Epithelial cell of proximal tubule (primary cell): ENCODE results near the gene KCNK13. TPM values are rescaled to one million over a fixed set of nuclear protein-coding genes. Genes with fewer than 3 reads are reported as not detected.

Experiments
- DNase-seq: peaks from one replicate; pipeline ENCODE4 v3.0.0-alpha.2; 2011; ENCODE audit warnings: low read depth
- H3K4me3 ChIP-seq: 2 replicates; pipeline ENCODE4 v1.5.1; 2011; ENCODE audit warnings: low read depth, mild to moderate bottlenecking, low read length
- total RNA-seq: library from RNA; depleted of rRNA; stranded (reverse); fragments of >200 nt; gene quantifications from 2 replicates; pipeline ENCODE4 v1.2.3, GENCODE V29; 2015
- TF ChIP-seq, protein P1 (sequence below): conservative IDR thresholded peaks from 2 replicates; pipeline ENCODE4 v1.5.1; 2012; ENCODE audit warnings: low read depth, mild to moderate bottlenecking, low read length

KCNK13 gene
- total RNA-seq, 1 donor from 2014 or later, result 0.12 TPM

DNA sequence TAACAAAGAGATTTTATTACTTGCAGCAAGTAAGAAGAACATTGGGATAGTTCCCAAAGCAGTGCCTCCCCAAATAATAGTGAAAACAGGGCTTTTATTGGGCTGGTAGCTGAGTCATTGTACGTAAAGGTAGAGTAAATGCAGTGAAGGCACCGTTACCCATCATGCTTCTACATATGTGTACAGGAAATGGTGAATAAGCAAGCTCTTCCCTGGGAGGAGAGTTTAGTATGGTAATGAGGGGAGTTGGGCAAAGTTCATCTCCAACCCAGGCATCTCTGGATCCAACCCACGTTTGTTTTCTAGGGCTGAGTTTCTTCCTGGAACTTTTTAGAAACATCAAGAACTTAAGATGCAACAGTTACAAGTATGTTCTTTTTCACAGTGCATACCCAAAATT lies 56.2 kb downstream of the KCNK13 start:
- TF ChIP-seq, protein P1, sequence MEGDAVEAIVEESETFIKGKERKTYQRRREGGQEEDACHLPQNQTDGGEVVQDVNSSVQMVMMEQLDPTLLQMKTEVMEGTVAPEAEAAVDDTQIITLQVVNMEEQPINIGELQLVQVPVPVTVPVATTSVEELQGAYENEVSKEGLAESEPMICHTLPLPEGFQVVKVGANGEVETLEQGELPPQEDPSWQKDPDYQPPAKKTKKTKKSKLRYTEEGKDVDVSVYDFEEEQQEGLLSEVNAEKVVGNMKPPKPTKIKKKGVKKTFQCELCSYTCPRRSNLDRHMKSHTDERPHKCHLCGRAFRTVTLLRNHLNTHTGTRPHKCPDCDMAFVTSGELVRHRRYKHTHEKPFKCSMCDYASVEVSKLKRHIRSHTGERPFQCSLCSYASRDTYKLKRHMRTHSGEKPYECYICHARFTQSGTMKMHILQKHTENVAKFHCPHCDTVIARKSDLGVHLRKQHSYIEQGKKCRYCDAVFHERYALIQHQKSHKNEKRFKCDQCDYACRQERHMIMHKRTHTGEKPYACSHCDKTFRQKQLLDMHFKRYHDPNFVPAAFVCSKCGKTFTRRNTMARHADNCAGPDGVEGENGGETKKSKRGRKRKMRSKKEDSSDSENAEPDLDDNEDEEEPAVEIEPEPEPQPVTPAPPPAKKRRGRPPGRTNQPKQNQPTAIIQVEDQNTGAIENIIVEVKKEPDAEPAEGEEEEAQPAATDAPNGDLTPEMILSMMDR, result no peak
- H3K4me3 ChIP-seq, result no peak overlapping the region
- no peak for DNase-seq

- no peak overlapping the region for H3K4me3 ChIP-seq
- TF ChIP-seq, protein P1, result no peak
- DNase-seq, result no peak
These were observed 64.5 kb downstream of the KCNK13 start for GRCh38 chr14:90126260-90126659.

DNA sequence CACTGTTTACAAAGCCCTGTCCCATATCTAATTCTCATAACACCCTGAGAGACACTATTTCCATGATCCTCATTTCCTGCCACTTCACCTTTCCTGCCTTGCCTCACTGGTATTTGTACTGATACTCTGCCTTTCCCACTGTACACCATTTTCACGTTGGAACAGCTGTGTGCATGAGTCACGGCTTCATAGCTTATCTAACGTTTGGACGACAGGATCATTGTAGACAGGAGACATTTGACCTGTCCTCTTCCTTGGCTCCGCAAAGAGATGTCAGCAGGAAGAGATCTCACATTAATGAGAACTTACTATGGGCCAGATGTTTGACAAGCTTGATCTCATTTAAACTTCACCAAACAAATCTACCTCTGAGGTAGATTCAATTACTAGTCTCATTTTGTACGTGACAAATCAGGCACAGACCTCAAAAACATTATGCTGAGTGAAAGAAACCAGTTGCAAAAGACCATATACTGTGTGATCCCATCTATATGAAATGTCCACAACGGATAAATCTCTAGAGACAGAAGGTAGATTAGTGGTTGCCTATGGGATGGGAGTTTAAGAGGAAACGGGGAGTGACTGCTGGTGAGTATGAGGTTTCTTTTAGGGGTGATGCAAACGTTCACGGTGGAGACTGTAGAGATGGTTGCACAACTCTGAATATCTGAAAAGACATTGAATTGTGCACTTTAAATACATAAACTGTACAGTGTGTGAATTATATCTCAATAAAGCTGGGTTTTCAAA lies 71.2 kb downstream of the KCNK13 start:
- TF ChIP-seq, protein P1, result no peak
- H3K4me3 ChIP-seq, result no peak overlapping the region
- DNase-seq, result no peak

DNA sequence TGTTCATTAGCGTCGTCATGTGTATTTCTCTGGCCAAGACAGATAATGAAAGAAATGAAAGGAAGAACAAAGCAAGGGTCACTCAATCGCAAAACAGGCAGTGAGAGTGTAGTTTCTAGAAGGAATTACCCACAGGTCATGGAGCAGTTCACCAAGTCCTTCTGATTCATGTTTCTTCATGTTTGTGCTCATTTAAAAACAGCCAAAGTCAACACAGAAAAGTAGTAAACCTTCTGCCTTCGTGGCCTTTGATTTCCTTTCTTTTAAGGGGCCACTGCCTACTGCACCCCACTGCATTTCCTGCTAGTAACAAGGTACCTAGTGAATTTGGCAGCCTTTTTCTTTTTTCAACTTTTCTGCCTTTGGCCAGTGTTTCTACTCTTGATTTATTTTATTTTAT lies 75.1 kb downstream of the KCNK13 start:
- DNase-seq, result no peak
- H3K4me3 ChIP-seq, result no peak overlapping the region
- TF ChIP-seq, protein P1, result no peak

- TF ChIP-seq, protein P1, result no peak
- DNase-seq, result no peak
- no peak overlapping the region for H3K4me3 ChIP-seq
These were observed 76.0 kb downstream of the KCNK13 start for GRCh38 chr14:90137807-90138206.

DNA sequence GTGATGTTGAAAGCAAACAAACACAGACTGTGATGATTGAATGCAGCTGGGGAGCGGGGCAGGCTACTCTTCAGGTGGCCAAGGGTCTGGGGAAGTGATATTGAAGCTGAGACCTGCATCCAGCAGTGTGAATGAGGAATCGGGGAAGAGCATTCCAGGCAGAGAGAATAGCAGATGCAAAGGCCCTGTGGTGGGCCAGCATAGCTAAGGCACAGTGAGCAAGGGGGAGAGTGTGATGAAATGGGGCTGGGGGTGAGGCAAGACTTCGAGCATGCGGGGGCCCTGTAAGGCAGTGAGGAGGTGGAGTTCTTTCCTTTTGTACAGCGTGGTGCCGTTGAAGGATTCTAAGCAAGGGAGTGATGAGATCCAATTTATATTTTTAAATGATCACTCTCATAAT lies 77.4 kb downstream of the KCNK13 start:
- no peak overlapping the region for H3K4me3 ChIP-seq
- TF ChIP-seq, protein P1, result no peak
- DNase-seq, result no peak
